Upper lobe of left lung (tissue), 6 donors: ENCODE data around the gene FBXW10. TPM values are rescaled to one million over a fixed set of nuclear protein-coding genes. Genes with fewer than 3 reads are reported as not detected.
A peak's percentile ranks its signal among the peaks of the same experiment; 100 is the strongest.
"Not testable (repeated sequence)": the region's sequence is repeated elsewhere in the genome, so short reads cannot be mapped to it uniquely, and the experiment has no call there.

Experiments used
- ATAC-seq, 2 donors: fragments of 200-7000 bp; cut with Tn5 transposase; one replicate each; pipeline ENCODE4 v1.9.1; 2022; ENCODE audit warnings: mild to moderate bottlenecking in 2 of 2, moderate library complexity in 2 of 2; ENCODE audit not compliant: low FRiP score in 2 of 2
- DNase-seq, 2 donors: peaks; one replicate each; pipeline ENCODE4 v3.0.0-alpha.2; 2019 to 2020
- H3K27ac ChIP-seq, 4 donors: fragments of 200-600 bp; sonication (generic); one replicate each; pipeline ENCODE4 v1.5.1; 2016 to 2019
- H3K27me3 ChIP-seq, 4 donors: fragments of 200-600 bp; sonication (generic); one replicate each; pipeline ENCODE4 v1.5.1; 2017 to 2019
- H3K36me3 ChIP-seq, 4 donors: fragments of 200-600 bp; sonication (generic); one replicate each; pipeline ENCODE4 v1.5.1; 2016 to 2019
- H3K4me1 ChIP-seq, 4 donors: fragments of 200-600 bp; sonication (generic); one replicate each; pipeline ENCODE4 v1.5.1; 2018 to 2019
- H3K4me3 ChIP-seq, 4 donors: fragments of 200-600 bp; sonication (generic); one replicate each; pipeline ENCODE4 v1.5.1; 2017 to 2019; ENCODE audit warnings: mild to moderate bottlenecking in 2 of 4, moderate library complexity in 1 of 4
- H3K9me3 ChIP-seq, 4 donors: fragments of 200-600 bp; sonication (generic); one replicate each; pipeline ENCODE4 v1.5.1; 2018 to 2019
- EP300 ChIP-seq, 4 donors: sonication (generic); formaldehyde crosslinking; IDR thresholded peaks; one replicate each; pipeline ENCODE4 v1.5.1; 2017; ENCODE audit warnings: antibody characterized with exemption in 4 of 4, control low read depth in 2 of 4
- POLR2AphosphoS5 ChIP-seq, 2 donors: sonication (generic); formaldehyde crosslinking; IDR thresholded peaks; one replicate each; pipeline ENCODE4 v1.5.1; 2017; ENCODE audit warnings: antibody characterized with exemption in 2 of 2
- WGBS, 2 donors: methylation state at CpG; one replicate each; pipeline ENCODE4 v1.1.5; 2017 to 2018; 5-methylcytosine and 5-hydroxymethylcytosine counted together
- total RNA-seq, 6 donors: library from RNA; depleted of rRNA in 4 of 6; stranded (reverse); fragments of >200 nt in 4 of 6; gene quantifications; one replicate each; pipeline versions ENCODE4 v1.1.0 to v1.2.1, GENCODE V29; 2016 to 2021
- donor health status: DM: no; HTN: no; CAD: no; lungs with moderate emphysema.
- donor health status: DM: no; HTN: yes; CAD: no; lungs with severe emphysema.

The FBXW10 gene
- total RNA-seq, 6 donors from 2014 or later = 0.15 to 2.7 (median 0.47) TPM; not detected in 2

GRCh38 chr17:18722612-18723011 lies 21.2 kb upstream of the FBXW10 start:
- peak in 1 of 2 donors; percentile 70 for DNase-seq
- not testable (repeated sequence) for H3K27ac ChIP-seq, H3K27me3 ChIP-seq, H3K36me3 ChIP-seq, H3K4me1 ChIP-seq, H3K4me3 ChIP-seq, H3K9me3 ChIP-seq
- peak in 1 of 2 donors; percentile 65 for ATAC-seq
- 44 to 62% methylated on average over 4 of the region's 5 CpGs for WGBS, 2 donors
- TF ChIP-seq EP300 (IDR thresholded peaks at IDR 0.05) = peak in 2 of 4 donors; percentile 32 to 58

- H3K36me3 ChIP-seq, DNase-seq, H3K27me3 ChIP-seq, H3K27ac ChIP-seq, H3K4me3 ChIP-seq, H3K9me3 ChIP-seq, H3K4me1 ChIP-seq, ATAC-seq: not testable (repeated sequence)
- WGBS, 2 donors = 78 to 89% methylated on average over 1 of the region's 1 CpG
These were observed 20.3 kb upstream of the FBXW10 start for GRCh38 chr17:18723509-18723908.

GRCh38 chr17:18732438-18732837 lies 11.4 kb upstream of the FBXW10 start:
- not testable (repeated sequence) for H3K36me3 ChIP-seq, H3K4me3 ChIP-seq, H3K27ac ChIP-seq, H3K4me1 ChIP-seq, DNase-seq, H3K9me3 ChIP-seq, H3K27me3 ChIP-seq
- ATAC-seq = peak in 1 of 2 donors; percentile 38
- WGBS, 2 donors = 67 to 80% methylated on average over 1 of the region's 1 CpG

GRCh38 chr17:18733350-18733749 lies 10.5 kb upstream of the FBXW10 start:
- H3K9me3 ChIP-seq, H3K36me3 ChIP-seq, H3K4me3 ChIP-seq, H3K27me3 ChIP-seq, H3K4me1 ChIP-seq, H3K27ac ChIP-seq: not testable (repeated sequence)
- ATAC-seq (peak in 1 of 2 donors; percentile 46), DNase-seq (peak in 1 of 2 donors; percentile 45)
- 53 to 69% methylated on average over 4 of the region's 4 CpGs for WGBS, 2 donors
- TF ChIP-seq EP300 (IDR thresholded peaks at IDR 0.05) = peak in 1 of 4 donors; percentile 93
- TF ChIP-seq POLR2AphosphoS5 (IDR thresholded peaks at IDR 0.05) = peak; percentile 30 to 40

GRCh38 chr17:18739616-18740391 lies 4.0 kb upstream of the FBXW10 start:
- WGBS, 2 donors = 84 to 86% methylated on average over 7 of the region's 7 CpGs
- not testable (repeated sequence) for ATAC-seq, H3K9me3 ChIP-seq, H3K36me3 ChIP-seq, H3K4me3 ChIP-seq, H3K4me1 ChIP-seq, H3K27me3 ChIP-seq, H3K27ac ChIP-seq, DNase-seq

- not testable (repeated sequence) for ATAC-seq, H3K4me1 ChIP-seq, H3K9me3 ChIP-seq, H3K36me3 ChIP-seq, H3K4me3 ChIP-seq, DNase-seq, H3K27ac ChIP-seq, H3K27me3 ChIP-seq
- WGBS, 2 donors = 88 to 95% methylated on average over 2 to 3 of the region's 6 CpGs
These were observed 2.6 kb upstream of the FBXW10 start for GRCh38 chr17:18741228-18741627.

GRCh38 chr17:18744726-18745125 lies 872 bp downstream of the FBXW10 start:
- H3K9me3 ChIP-seq, H3K27ac ChIP-seq, H3K4me1 ChIP-seq, H3K36me3 ChIP-seq, H3K4me3 ChIP-seq, DNase-seq, ATAC-seq, H3K27me3 ChIP-seq: not testable (repeated sequence)
- WGBS, 2 donors = 49 to 66% methylated on average over 3 to 4 of the region's 4 CpGs

- not testable (repeated sequence) for ATAC-seq, H3K4me1 ChIP-seq, H3K4me3 ChIP-seq, H3K36me3 ChIP-seq, H3K27ac ChIP-seq, H3K9me3 ChIP-seq, DNase-seq, H3K27me3 ChIP-seq
- 73 to 81% methylated on average over 3 of the region's 3 CpGs for WGBS, 2 donors
These were observed 2.7 kb downstream of the FBXW10 start for GRCh38 chr17:18746551-18746950.

- H3K4me1 ChIP-seq, H3K4me3 ChIP-seq, ATAC-seq, H3K27ac ChIP-seq, DNase-seq, H3K9me3 ChIP-seq, H3K36me3 ChIP-seq, H3K27me3 ChIP-seq: not testable (repeated sequence)
- 29 to 52% methylated on average over 6 of the region's 6 CpGs for WGBS, 2 donors
These were observed 3.6 kb downstream of the FBXW10 start for GRCh38 chr17:18747501-18747900.

- H3K9me3 ChIP-seq, H3K4me3 ChIP-seq, H3K27me3 ChIP-seq, DNase-seq, ATAC-seq, H3K36me3 ChIP-seq, H3K4me1 ChIP-seq, H3K27ac ChIP-seq: not testable (repeated sequence)
- WGBS, 2 donors = 100% methylated on average over 1 of the region's 1 CpG
These were observed 6.4 kb downstream of the FBXW10 start for GRCh38 chr17:18750242-18750641.

- not testable (repeated sequence) for ATAC-seq, H3K27ac ChIP-seq, H3K36me3 ChIP-seq, DNase-seq, H3K27me3 ChIP-seq, H3K9me3 ChIP-seq, H3K4me3 ChIP-seq, H3K4me1 ChIP-seq
- WGBS, 2 donors = 79 to 82% methylated on average over 5 of the region's 6 CpGs
These were observed 10.1 kb downstream of the FBXW10 start for GRCh38 chr17:18753829-18754409.

GRCh38 chr17:18755969-18756368 lies 12.1 kb downstream of the FBXW10 start:
- not testable (repeated sequence) for DNase-seq, H3K27me3 ChIP-seq, H3K4me1 ChIP-seq, H3K27ac ChIP-seq, ATAC-seq, H3K4me3 ChIP-seq, H3K9me3 ChIP-seq, H3K36me3 ChIP-seq
- WGBS, 2 donors = 88 to 90% methylated on average over 4 of the region's 4 CpGs
